ENCODE measurements around the gene OPA3.
A peak's percentile ranks its signal among the peaks of the same experiment; 100 is the strongest.

The OPA3 gene

DNA sequence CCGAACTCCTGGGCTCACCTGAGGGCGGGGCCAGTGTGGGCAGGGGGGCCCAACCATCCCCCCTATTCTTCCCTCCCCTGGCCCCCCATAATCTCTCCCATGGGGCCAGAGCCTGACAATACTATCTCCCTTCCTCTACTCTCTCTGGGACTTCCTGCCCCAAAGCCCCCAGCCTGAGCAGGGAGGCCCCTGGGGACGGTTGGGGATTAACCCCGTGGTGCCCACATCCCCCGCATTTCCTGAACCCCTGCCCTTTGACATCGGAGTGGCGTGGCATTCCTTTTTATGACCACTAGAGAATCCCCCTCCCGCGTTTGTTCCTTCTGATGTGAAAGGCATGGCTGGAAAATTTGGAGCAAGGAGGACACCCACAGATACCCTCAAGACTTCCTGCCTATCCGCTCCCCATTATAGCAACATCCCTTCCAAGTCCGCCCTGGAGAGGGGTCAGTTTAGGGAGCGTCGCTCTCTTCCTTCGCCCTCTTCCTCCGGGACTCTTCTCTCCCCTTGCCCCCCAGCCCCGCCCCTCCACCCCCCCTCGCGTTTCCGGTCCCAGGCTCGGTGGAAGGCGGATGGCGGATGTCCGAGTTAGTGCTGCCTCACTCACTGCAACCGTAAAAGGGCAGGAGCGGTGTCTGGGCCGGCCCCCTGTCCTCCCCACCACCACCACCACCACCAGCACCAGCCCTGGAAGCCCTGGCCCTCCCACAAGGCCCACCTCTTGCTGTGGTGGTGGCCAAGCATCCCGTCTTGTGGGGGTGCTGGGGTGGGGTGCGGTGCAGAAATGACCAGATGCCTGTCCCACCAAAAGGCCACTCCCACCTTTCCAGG lies 75.5 kb downstream of the OPA3 start:
- no peaks in the 10 kb centered on the region for H3K36me3 ChIP-seq (ENCODE audit: control insufficient read depth, insufficient read depth, low read length)
- H4K5ac ChIP-seq (ENCODE audit: low read length) = no peak overlapping the region
- H3K4me3 ChIP-seq (ENCODE audit: low read length) = peak overlapping the region; percentile 78
- peaks cover 2% of the 10 kb centered on the region for H3K4me1 ChIP-seq (ENCODE audit: control insufficient read depth, low read depth, low read length)
- H3K27me3 ChIP-seq (ENCODE audit: insufficient read depth, low read length, poor library complexity) = no peaks in the 10 kb centered on the region
- no CpG with 5 or more reads among the region's 28 CpGs for WGBS (ENCODE audit: extremely low coverage, insufficient coverage, low lambda C conversion rate)
- H3K27ac ChIP-seq (ENCODE audit: low read depth, low read length) = peak overlapping the region; percentile 96
- H4K8ac ChIP-seq (ENCODE audit: low read depth, low read length) = no peak overlapping the region
- no peak overlapping the region for H2BK15ac ChIP-seq (replicated peaks; ENCODE audit: low read depth)
- peak overlapping the region; percentile 97 for H3K23ac ChIP-seq (ENCODE audit: low read length)
- peak overlapping the region; percentile 93 for H3K9ac ChIP-seq (ENCODE audit: low read length)
- H3K56ac ChIP-seq (ENCODE audit: low read length) = peak overlapping the region; percentile 99
- peak overlapping the region; percentile 64 for H3K4ac ChIP-seq (ENCODE audit: low read depth, low read length)
- DNase-seq = peak; percentile 90
- H2BK5ac ChIP-seq (ENCODE audit: low read length) = peak overlapping the region; percentile 94
- peak overlapping the region; percentile 46 for H2BK120ac ChIP-seq (ENCODE audit: low read depth, low read length)
- H2AK5ac ChIP-seq (ENCODE audit: low read length) = peak overlapping the region; percentile 58
- peak overlapping the region; percentile 79 for H3K4me2 ChIP-seq (ENCODE audit: low read length)
- peak overlapping the region; percentile 97 for H3K18ac ChIP-seq (ENCODE audit: low read length)
- H3K79me1 ChIP-seq (ENCODE audit: low read length) = peaks cover 11% of the 10 kb centered on the region
- peaks cover 60% of the 10 kb centered on the region for H3K79me2 ChIP-seq (ENCODE audit: control insufficient read depth, insufficient read depth, low read length)

DNA sequence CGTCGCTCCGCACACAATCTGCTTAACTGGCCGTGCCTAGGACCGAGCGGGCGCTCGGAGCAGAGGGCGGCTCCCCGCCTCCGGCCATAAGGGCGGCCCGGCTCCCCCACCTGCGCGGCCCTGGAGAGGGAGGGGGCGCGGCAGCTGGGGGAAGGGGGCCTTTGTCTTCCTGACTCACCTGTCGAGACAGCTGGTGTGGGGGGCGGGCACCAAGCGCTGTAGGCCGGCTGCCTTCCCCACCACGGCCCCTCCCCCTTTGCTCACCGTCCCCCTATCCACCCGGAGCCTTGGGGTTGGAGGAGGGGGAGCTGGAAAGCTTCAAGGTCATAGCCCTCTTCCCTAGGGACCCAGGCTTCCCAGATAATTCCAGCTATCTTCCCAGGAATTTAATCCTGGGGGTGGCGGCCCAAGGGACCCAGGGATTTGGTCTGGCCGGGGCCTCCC lies 76.2 kb downstream of the OPA3 start:
- no peak overlapping the region for H4K5ac ChIP-seq (ENCODE audit: low read length)
- H3K36me3 ChIP-seq (ENCODE audit: control insufficient read depth, insufficient read depth, low read length) = no peaks in the 10 kb centered on the region
- no CpG with 5 or more reads among the region's 26 CpGs for WGBS (ENCODE audit: extremely low coverage, insufficient coverage, low lambda C conversion rate)
- peak overlapping the region; percentile 92 for H3K4ac ChIP-seq (ENCODE audit: low read depth, low read length)
- no peaks in the 10 kb centered on the region for H3K27me3 ChIP-seq (ENCODE audit: insufficient read depth, low read length, poor library complexity)
- H2BK120ac ChIP-seq (ENCODE audit: low read depth, low read length) = peak overlapping the region; percentile 86
- peak overlapping the region; percentile 100 for H3K27ac ChIP-seq (ENCODE audit: low read depth, low read length)
- no peak overlapping the region for H2BK15ac ChIP-seq (replicated peaks; ENCODE audit: low read depth)
- peak overlapping the region; percentile 80 for H3K23ac ChIP-seq (ENCODE audit: low read length)
- peaks cover 2% of the 10 kb centered on the region for H3K4me1 ChIP-seq (ENCODE audit: control insufficient read depth, low read depth, low read length)
- peaks cover 54% of the 10 kb centered on the region for H3K79me2 ChIP-seq (ENCODE audit: control insufficient read depth, insufficient read depth, low read length)
- H2BK5ac ChIP-seq (ENCODE audit: low read length) = peak overlapping the region; percentile 90
- peak; percentile 90 for DNase-seq
- H3K4me2 ChIP-seq (ENCODE audit: low read length) = peak overlapping the region; percentile 80
- peak overlapping the region; percentile 89 for H3K4me3 ChIP-seq (ENCODE audit: low read length)
- no peak overlapping the region for H2AK5ac ChIP-seq (ENCODE audit: low read length)
- peak overlapping the region; percentile 97 for H3K18ac ChIP-seq (ENCODE audit: low read length)
- peaks cover 7% of the 10 kb centered on the region for H3K79me1 ChIP-seq (ENCODE audit: low read length)
- no peak overlapping the region for H4K8ac ChIP-seq (ENCODE audit: low read depth, low read length)
- H3K9ac ChIP-seq (ENCODE audit: low read length) = peak overlapping the region; percentile 93
- peak overlapping the region; percentile 99 for H3K56ac ChIP-seq (ENCODE audit: low read length)

DNA sequence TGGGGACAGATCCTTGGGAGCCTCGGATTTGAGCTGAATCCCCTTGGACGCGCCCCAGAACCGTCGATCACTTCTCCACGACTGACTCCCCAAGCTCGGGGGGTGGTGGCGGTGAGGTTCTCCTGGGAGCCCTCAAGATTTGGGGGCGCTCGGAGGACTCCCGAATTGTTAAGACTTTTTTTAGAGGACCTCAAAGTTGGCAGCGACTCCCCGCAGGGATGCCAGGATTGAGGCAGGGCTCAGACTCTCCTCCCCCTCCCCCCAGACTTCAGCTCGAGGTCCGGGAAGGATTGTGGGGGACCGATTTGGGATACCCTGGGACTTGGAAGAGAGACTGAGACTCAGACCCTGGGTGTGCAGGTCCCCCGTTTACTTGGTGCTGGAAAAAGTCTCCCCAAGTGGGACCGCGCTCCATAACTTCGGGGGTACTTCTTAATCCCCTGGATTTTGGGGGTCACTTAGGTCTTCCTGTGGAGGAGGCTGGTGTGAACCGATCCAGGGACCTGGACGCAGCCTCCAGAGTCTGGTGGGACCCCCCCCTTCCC lies 76.7 kb downstream of the OPA3 start:
- H3K23ac ChIP-seq (ENCODE audit: low read length) = peak overlapping the region; percentile 80
- peak overlapping the region; percentile 100 for H3K27ac ChIP-seq (ENCODE audit: low read depth, low read length)
- H4K5ac ChIP-seq (ENCODE audit: low read length) = no peak overlapping the region
- peaks cover 2% of the 10 kb centered on the region for H3K4me1 ChIP-seq (ENCODE audit: control insufficient read depth, low read depth, low read length)
- peaks cover 7% of the 10 kb centered on the region for H3K79me1 ChIP-seq (ENCODE audit: low read length)
- H3K4me3 ChIP-seq (ENCODE audit: low read length) = peak overlapping the region; percentile 89
- H3K56ac ChIP-seq (ENCODE audit: low read length) = peak overlapping the region; percentile 99
- H3K4ac ChIP-seq (ENCODE audit: low read depth, low read length) = peak overlapping the region; percentile 96
- H2BK15ac ChIP-seq (replicated peaks; ENCODE audit: low read depth) = no peak overlapping the region
- H3K18ac ChIP-seq (ENCODE audit: low read length) = peak overlapping the region; percentile 97
- H2BK120ac ChIP-seq (ENCODE audit: low read depth, low read length) = peak overlapping the region; percentile 86
- peak overlapping the region; percentile 90 for H2BK5ac ChIP-seq (ENCODE audit: low read length)
- H3K4me2 ChIP-seq (ENCODE audit: low read length) = peak overlapping the region; percentile 80
- H4K8ac ChIP-seq (ENCODE audit: low read depth, low read length) = peak overlapping the region; percentile 83
- peak overlapping the region; percentile 93 for H3K9ac ChIP-seq (ENCODE audit: low read length)
- no CpG with 5 or more reads among the region's 22 CpGs for WGBS (ENCODE audit: extremely low coverage, insufficient coverage, low lambda C conversion rate)
- peak overlapping the region; percentile 69 for H2AK5ac ChIP-seq (ENCODE audit: low read length)
- DNase-seq = peak; percentile 36
- H3K79me2 ChIP-seq (ENCODE audit: control insufficient read depth, insufficient read depth, low read length) = peaks cover 50% of the 10 kb centered on the region
- H3K36me3 ChIP-seq (ENCODE audit: control insufficient read depth, insufficient read depth, low read length) = no peaks in the 10 kb centered on the region
- no peaks in the 10 kb centered on the region for H3K27me3 ChIP-seq (ENCODE audit: insufficient read depth, low read length, poor library complexity)

GRCh38 chr19:45506989-45507871 lies 77.4 kb downstream of the OPA3 start, which contains the start of gene VASP:
Gene VASP, plus strand, starts transcription at chr19:45507479. Its CDS starts 293 bp downstream, at chr19:45507772.
- Histone ChIP-seq H3K9ac (ENCODE audit: low read length) (peak within 1 kb of the TSS; percentile 93), H4K8ac (ENCODE audit: low read depth, low read length) (peak within 1 kb of the TSS; percentile 83), H3K4ac (ENCODE audit: low read depth, low read length) (peak within 1 kb of the TSS; percentile 96), H2AK5ac (ENCODE audit: low read length) (peak within 1 kb of the TSS; percentile 69), H3K56ac (ENCODE audit: low read length) (peak within 1 kb of the TSS; percentile 99), H3K79me1 (ENCODE audit: low read length) (peaks cover 7% of the 10 kb centered on the region), H3K23ac (ENCODE audit: low read length) (peak within 1 kb of the TSS; percentile 80), H4K5ac (ENCODE audit: low read length) (no peak within 1 kb of the TSS), H3K4me2 (ENCODE audit: low read length) (peak within 1 kb of the TSS; percentile 92), H3K36me3 (ENCODE audit: control insufficient read depth, insufficient read depth, low read length) (no peaks in the 10 kb centered on the region), H2BK15ac (replicated peaks; ENCODE audit: low read depth) (peak within 1 kb of the TSS; percentile 39), H3K4me1 (ENCODE audit: control insufficient read depth, low read depth, low read length) (peaks cover 2% of the 10 kb centered on the region), H3K4me3 (ENCODE audit: low read length) (peak within 1 kb of the TSS; percentile 89), H3K79me2 (ENCODE audit: control insufficient read depth, insufficient read depth, low read length) (peaks cover 45% of the 10 kb centered on the region), H3K27ac (ENCODE audit: low read depth, low read length) (peak within 1 kb of the TSS; percentile 100), H2BK5ac (ENCODE audit: low read length) (peak within 1 kb of the TSS; percentile 92), H2BK120ac (ENCODE audit: low read depth, low read length) (peak within 1 kb of the TSS; percentile 89), H3K18ac (ENCODE audit: low read length) (peak within 1 kb of the TSS; percentile 97), H3K27me3 (ENCODE audit: insufficient read depth, low read length, poor library complexity) (no peaks in the 10 kb centered on the region)
- peak; percentile 95 for DNase-seq
- WGBS (ENCODE audit: extremely low coverage, insufficient coverage, low lambda C conversion rate) = no CpG with 5 or more reads among the region's 65 CpGs

DNA sequence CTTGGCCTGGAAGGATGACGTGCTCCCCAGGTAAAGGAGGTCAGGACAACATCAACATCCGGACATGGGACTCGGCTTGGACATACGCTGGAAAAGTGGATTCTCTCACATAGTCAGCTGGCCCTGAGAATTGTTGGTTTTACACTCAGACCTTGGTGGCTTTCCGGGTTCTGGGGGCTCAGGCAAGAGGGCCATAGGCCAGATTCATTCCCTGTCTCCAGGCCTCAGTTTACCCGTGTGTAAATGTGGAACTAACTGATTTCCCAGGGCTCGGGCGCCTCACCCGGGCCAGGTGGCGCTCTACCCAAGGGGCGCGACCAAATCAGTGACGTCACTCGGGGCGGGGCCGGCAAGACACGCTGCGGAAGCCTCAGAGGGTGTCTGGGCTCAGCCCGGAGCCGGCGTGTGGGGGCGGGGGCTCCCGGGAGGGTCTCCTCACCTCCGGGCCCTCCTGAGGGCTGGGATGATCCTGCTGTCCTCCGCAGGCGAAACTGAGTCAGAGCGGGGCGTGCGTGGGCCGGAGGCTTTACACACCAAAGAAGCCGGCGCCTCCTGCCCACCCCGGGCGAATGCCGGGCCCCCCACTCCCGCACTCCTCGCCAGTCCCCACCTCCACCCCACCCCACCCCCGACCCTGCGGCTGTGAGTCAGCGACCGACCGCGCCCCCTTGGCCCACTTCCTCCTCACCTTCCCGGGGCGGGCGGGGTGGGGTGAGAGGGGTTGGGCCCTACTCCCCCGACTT lies 78.2 kb downstream of the OPA3 start:
- H3K27ac ChIP-seq (ENCODE audit: low read depth, low read length) = peak overlapping the region; percentile 100
- no peak overlapping the region for H2BK5ac ChIP-seq (ENCODE audit: low read length)
- WGBS (ENCODE audit: extremely low coverage, insufficient coverage, low lambda C conversion rate) = no CpG with 5 or more reads among the region's 47 CpGs
- no peaks in the 10 kb centered on the region for H3K27me3 ChIP-seq (ENCODE audit: insufficient read depth, low read length, poor library complexity)
- no peak overlapping the region for H3K23ac ChIP-seq (ENCODE audit: low read length)
- peak; percentile 97 for DNase-seq
- H2AK5ac ChIP-seq (ENCODE audit: low read length) = no peak overlapping the region
- H4K5ac ChIP-seq (ENCODE audit: low read length) = no peak overlapping the region
- peak overlapping the region; percentile 54 for H3K18ac ChIP-seq (ENCODE audit: low read length)
- H3K4me2 ChIP-seq (ENCODE audit: low read length) = peak overlapping the region; percentile 92
- no peaks in the 10 kb centered on the region for H3K36me3 ChIP-seq (ENCODE audit: control insufficient read depth, insufficient read depth, low read length)
- H3K9ac ChIP-seq (ENCODE audit: low read length) = peak overlapping the region; percentile 93
- peaks cover 2% of the 10 kb centered on the region for H3K4me1 ChIP-seq (ENCODE audit: control insufficient read depth, low read depth, low read length)
- H3K4ac ChIP-seq (ENCODE audit: low read depth, low read length) = peak overlapping the region; percentile 77
- peaks cover 37% of the 10 kb centered on the region for H3K79me2 ChIP-seq (ENCODE audit: control insufficient read depth, insufficient read depth, low read length)
- no peak overlapping the region for H4K8ac ChIP-seq (ENCODE audit: low read depth, low read length)
- H3K79me1 ChIP-seq (ENCODE audit: low read length) = peaks cover 6% of the 10 kb centered on the region
- peak overlapping the region; percentile 70 for H3K4me3 ChIP-seq (ENCODE audit: low read length)
- H2BK15ac ChIP-seq (replicated peaks; ENCODE audit: low read depth) = no peak overlapping the region
- peak overlapping the region; percentile 89 for H2BK120ac ChIP-seq (ENCODE audit: low read depth, low read length)
- peak overlapping the region; percentile 99 for H3K56ac ChIP-seq (ENCODE audit: low read length)
